ENCODE results near the gene EXOC4.

Gene EXOC4

DNA sequence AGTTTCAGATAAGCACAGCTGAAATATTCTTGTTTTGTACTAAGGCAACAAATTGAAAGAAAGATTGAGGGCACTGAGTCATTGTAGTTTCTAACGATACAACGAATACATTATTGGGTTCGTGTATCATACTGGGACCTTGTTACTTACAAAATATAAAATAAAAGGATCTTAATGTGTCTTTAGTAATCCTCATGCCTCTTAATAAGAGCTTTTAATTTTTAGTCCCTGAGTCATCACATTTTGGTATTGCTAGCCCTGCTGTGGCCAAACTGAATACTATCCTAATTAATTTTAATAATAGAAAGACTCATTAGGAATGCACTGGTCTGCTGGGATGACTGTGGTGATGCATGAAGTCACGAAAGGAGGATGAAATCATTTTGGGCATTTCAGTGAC lies 309.7 kb downstream of the EXOC4 start:
- H3K27ac ChIP-seq = no peak overlapping the region
- TF ChIP-seq, protein P1, sequence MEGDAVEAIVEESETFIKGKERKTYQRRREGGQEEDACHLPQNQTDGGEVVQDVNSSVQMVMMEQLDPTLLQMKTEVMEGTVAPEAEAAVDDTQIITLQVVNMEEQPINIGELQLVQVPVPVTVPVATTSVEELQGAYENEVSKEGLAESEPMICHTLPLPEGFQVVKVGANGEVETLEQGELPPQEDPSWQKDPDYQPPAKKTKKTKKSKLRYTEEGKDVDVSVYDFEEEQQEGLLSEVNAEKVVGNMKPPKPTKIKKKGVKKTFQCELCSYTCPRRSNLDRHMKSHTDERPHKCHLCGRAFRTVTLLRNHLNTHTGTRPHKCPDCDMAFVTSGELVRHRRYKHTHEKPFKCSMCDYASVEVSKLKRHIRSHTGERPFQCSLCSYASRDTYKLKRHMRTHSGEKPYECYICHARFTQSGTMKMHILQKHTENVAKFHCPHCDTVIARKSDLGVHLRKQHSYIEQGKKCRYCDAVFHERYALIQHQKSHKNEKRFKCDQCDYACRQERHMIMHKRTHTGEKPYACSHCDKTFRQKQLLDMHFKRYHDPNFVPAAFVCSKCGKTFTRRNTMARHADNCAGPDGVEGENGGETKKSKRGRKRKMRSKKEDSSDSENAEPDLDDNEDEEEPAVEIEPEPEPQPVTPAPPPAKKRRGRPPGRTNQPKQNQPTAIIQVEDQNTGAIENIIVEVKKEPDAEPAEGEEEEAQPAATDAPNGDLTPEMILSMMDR (conservative IDR thresholded peaks at IDR 0.05) = no peak

DNA sequence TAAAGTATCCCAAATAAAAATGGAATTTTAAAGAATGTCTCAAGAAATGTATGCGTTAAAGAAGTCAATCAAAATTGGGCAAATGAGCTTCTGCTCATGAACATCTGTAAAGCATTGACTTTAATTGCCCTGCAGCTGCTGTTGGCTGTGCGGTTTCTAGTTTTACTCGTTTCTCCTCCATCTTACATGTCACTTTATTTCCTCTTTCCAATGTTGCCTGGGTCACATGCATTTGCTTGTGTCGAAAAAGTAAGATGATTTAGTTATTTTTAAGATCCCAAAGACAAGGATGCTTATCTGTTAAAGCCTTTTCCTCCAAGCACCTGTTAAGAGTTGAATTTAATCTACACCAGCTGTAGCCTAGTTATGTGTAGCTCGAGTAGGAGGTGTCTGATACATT lies 310.4 kb downstream of the EXOC4 start:
- no peak overlapping the region for H3K27ac ChIP-seq
- TF ChIP-seq, protein P1 (conservative IDR thresholded peaks at IDR 0.05) = no peak

DNA sequence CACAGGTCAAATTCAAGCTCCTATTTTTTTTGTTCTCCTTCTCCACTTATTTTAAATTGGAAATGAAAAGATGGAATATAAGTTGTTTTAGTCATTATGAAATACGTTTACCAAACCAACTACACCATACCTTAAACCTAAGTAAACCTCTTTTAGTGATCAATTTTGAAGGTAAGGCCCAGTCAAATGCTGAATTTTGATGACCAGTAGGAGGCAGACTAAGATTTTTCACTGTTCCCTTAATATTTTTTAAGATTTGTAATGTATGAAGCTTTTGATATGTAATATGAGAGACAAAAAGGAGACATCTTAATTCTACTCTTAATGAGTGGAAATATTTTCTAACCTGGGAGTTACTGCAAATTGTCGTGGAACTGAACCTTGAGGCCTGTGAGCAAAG lies 311.6 kb downstream of the EXOC4 start:
- TF ChIP-seq, protein P1 (conservative IDR thresholded peaks at IDR 0.05) = no peak

DNA sequence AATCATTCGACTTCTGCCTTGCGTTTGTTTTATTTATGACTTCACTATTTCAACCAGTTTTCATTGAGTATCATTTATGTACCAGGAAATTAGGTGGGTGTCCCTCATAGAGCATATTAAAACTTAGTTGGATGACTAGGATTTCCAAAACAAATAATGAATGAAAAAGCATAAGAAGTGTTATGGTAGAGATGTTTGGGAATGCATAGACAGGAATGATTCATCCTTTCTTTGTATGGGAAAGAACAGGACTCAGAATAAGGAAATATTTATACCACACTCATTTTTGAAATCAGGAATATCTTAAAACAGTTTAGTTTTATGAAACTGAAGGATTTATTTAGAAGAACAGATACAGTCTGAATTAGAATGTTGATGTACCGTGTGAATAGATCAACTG lies 315.7 kb downstream of the EXOC4 start:
- H3K27ac ChIP-seq = no peak overlapping the region

More for the DNA sequence above, 311.6 kb downstream of the EXOC4 start:
- H3K27ac ChIP-seq = no peak overlapping the region

DNA sequence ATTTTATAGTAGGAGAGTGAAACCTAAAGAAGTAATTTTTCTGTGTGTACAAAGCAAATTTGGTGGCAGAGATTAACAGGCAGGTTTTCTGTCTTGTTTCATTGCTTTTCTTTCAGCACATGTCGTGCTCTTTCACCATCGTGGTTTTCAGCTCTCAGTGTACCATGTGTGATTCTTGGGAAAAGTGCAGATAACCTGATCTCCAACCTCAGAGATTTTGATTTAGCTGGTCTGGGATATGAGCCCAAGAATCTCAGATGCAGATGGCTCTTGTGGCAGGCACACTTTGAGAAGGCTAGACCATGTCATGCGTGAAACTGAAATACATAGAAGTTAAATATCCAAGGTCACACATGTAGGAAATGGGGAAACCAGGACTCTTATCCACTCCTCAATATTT lies 317.4 kb downstream of the EXOC4 start:
- TF ChIP-seq, protein P1 (conservative IDR thresholded peaks at IDR 0.05) = no peak
- no peak overlapping the region for H3K27ac ChIP-seq

More for the DNA sequence above, 315.7 kb downstream of the EXOC4 start:
- TF ChIP-seq, protein P1 (conservative IDR thresholded peaks at IDR 0.05) = no peak

DNA sequence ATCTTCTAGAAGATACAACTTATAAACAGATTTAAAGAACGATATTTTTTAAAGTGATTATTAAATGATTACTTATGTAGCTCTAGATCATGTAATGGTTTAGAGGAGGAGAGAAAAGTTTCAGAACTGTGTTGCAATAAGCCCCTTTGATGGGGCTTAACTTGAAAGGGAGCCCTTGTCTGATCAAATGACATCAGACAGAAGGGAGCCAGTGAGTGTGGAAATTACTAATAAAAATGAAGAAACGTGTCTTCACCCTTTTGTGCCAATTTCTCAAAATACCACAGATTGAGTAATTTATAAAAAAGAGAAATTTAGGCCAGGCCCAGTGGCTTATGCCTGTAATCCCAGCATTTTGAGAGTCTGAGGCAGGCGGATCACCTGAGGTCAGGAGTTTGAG lies 318.2 kb downstream of the EXOC4 start:
- TF ChIP-seq, protein P1 (conservative IDR thresholded peaks at IDR 0.05) = no peak
- no peak overlapping the region for H3K27ac ChIP-seq

DNA sequence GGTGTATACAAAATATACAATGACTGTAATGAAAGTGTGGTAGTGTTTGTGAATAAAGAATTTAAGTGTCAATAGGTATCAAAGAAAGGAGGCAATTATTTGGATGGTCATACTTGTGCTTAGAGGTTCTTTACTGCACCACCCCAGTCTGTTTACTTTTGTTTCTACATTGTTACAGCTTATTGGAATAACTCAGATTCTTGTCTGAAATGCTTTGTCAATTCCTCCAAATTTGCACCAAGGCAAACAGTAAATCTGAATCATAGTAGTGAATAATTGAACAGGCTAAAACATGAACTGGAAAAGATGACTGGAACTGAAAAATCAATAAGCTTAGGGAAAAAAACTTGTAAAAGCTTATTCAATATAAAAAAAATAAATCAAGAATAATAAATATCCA lies 319.2 kb downstream of the EXOC4 start:
- H3K27ac ChIP-seq = no peak overlapping the region
- TF ChIP-seq, protein P1 (conservative IDR thresholded peaks at IDR 0.05) = no peak

DNA sequence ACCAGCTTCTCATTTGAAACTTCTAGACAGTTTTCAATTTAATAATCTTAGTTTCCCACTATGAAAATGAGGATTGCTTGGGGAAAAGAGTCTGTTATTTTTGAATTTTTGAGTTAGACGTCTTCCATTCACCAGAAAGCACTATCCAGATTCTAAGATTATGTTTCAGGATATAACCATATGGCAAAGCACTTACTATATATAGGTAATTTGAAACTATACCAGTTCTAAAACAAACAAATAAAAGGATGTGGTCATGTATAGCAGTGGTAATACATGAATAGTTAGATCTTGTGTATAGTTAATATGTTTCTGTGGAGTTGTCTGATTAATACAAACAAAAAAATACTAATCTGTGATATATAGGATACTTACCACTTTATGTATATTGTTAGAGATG lies 320.0 kb downstream of the EXOC4 start:
- TF ChIP-seq, protein P1 (conservative IDR thresholded peaks at IDR 0.05) = no peak
- H3K27ac ChIP-seq = no peak overlapping the region

All from VCaP (cell line).